Upper lobe of left lung (tissue), 4 donors: ENCODE measurements around the gene XPR1.

Experiments
- CTCF ChIP-seq, 6 experiments: fragments of 450-650 bp in 4 of 6; fragments of 200-600 bp in 2 of 6; sonication (generic) in 2 of 6; IDR thresholded peaks; one replicate each; pipeline ENCODE4 v1.5.1; 2016 to 2019; ENCODE audit warnings: antibody characterized with exemption in 6 of 6
- EP300 ChIP-seq, 4 donors: sonication (generic); formaldehyde crosslinking; IDR thresholded peaks; one replicate each; pipeline ENCODE4 v1.5.1; 2017; ENCODE audit warnings: antibody characterized with exemption in 4 of 4, control low read depth in 2 of 4
- POLR2A ChIP-seq, 4 donors: fragments of 450-650 bp; IDR thresholded peaks; one replicate each; pipeline ENCODE4 v1.5.1; 2016 to 2017; ENCODE audit warnings: antibody characterized with exemption in 4 of 4, mild to moderate bottlenecking in 2 of 4
- POLR2AphosphoS5 ChIP-seq, 2 donors: sonication (generic); formaldehyde crosslinking; IDR thresholded peaks; one replicate each; pipeline ENCODE4 v1.5.1; 2017; ENCODE audit warnings: antibody characterized with exemption in 2 of 2

GRCh38 chr1:180593382-180593781, 38.4 kb upstream of the XPR1 start:
- TF ChIP-seq CTCF (IDR thresholded peaks at IDR 0.05) (no peak), POLR2A (IDR thresholded peaks at IDR 0.05) (no peak), POLR2AphosphoS5 (IDR thresholded peaks at IDR 0.05) (no peak), EP300 (IDR thresholded peaks at IDR 0.05) (no peak)
